ENCODE results near the gene TTLL7. TPM values are rescaled to one million over a fixed set of nuclear protein-coding genes. Genes with fewer than 3 reads are reported as not detected.

Gene TTLL7
- total and polyA plus RNA-seq, 7 donors: 0.92 to 34.9 (median 15.5) TPM

- Histone ChIP-seq H3K27ac (no peak overlapping the region), H3K4me1 (no peaks in the 10 kb centered on the region), H3K36me3 (no peaks in the 10 kb centered on the region), H3K4me3 (no peak overlapping the region), H3K9me3 (no peaks in the 10 kb centered on the region), H3K27me3 (no peaks in the 10 kb centered on the region)
- intact Hi-C loops (cut with DNase I): no loop called here
- TF ChIP-seq CTCF (IDR thresholded peaks at IDR 0.05) (no peak), POLR2A (IDR thresholded peaks at IDR 0.05) (no peak), POLR2AphosphoS5 (IDR thresholded peaks at IDR 0.05) (no peak), EP300 (IDR thresholded peaks at IDR 0.05) (no peak)
- 93% methylated on average over 3 of the region's 3 CpGs for WGBS, 2 donors
- no peak for DNase-seq
Measured at GRCh38 chr1:83839566-83840173, 159.3 kb downstream of the TTLL7 start.

GRCh38 chr1:83838573-83838972 is 160.4 kb downstream of the TTLL7 start:
- Histone ChIP-seq H3K9me3 (no peaks in the 10 kb centered on the region), H3K36me3 (no peaks in the 10 kb centered on the region), H3K27me3 (no peaks in the 10 kb centered on the region), H3K27ac (no peak overlapping the region), H3K4me3 (no peak overlapping the region), H3K4me1 (no peaks in the 10 kb centered on the region)
- intact Hi-C loops (cut with DNase I): no loop called here
- TF ChIP-seq CTCF (IDR thresholded peaks at IDR 0.05): no peak
- no peak for TF ChIP-seq POLR2AphosphoS5 (IDR thresholded peaks at IDR 0.05)
- TF ChIP-seq POLR2A (IDR thresholded peaks at IDR 0.05): no peak
- no peak for TF ChIP-seq EP300 (IDR thresholded peaks at IDR 0.05)
- WGBS, 2 donors: 75 to 93% methylated on average over 5 of the region's 5 CpGs
- DNase-seq: no peak

- intact Hi-C loops (cut with DNase I): no loop called here
- 71 to 74% methylated on average over 2 of the region's 2 CpGs for WGBS, 2 donors
- H3K4me3 ChIP-seq: no peak overlapping the region
Measured at GRCh38 chr1:83836543-83836942, 162.4 kb downstream of the TTLL7 start.

GRCh38 chr1:83834621-83835264 is 164.2 kb downstream of the TTLL7 start:
- intact Hi-C loops (cut with DNase I): no loop called here
- Histone ChIP-seq H3K27me3 (no peaks in the 10 kb centered on the region), H3K27ac (no peak overlapping the region), H3K4me1 (no peaks in the 10 kb centered on the region), H3K36me3 (no peaks in the 10 kb centered on the region), H3K9me3 (no peaks in the 10 kb centered on the region), H3K4me3 (no peak overlapping the region)
- DNase-seq: no peak
- TF ChIP-seq EP300 (IDR thresholded peaks at IDR 0.05) (no peak), POLR2AphosphoS5 (IDR thresholded peaks at IDR 0.05) (no peak), CTCF (IDR thresholded peaks at IDR 0.05) (no peak), POLR2A (IDR thresholded peaks at IDR 0.05) (no peak)
- whole genome bisulfite sequencing, 2 donors: 97% methylated on average over 4 of the region's 4 CpGs

More at GRCh38 chr1:83836543-83836942, 162.4 kb downstream of the TTLL7 start:
- Histone ChIP-seq H3K27me3 (no peaks in the 10 kb centered on the region), H3K4me1 (no peaks in the 10 kb centered on the region), H3K9me3 (no peaks in the 10 kb centered on the region), H3K27ac (no peak overlapping the region), H3K36me3 (no peaks in the 10 kb centered on the region)
- TF ChIP-seq EP300 (IDR thresholded peaks at IDR 0.05): no peak
- no peak for TF ChIP-seq POLR2AphosphoS5 (IDR thresholded peaks at IDR 0.05)
- TF ChIP-seq POLR2A (IDR thresholded peaks at IDR 0.05): no peak
- TF ChIP-seq CTCF (IDR thresholded peaks at IDR 0.05): no peak
- no peak for DNase-seq

All from sigmoid colon (tissue), 7 donors.